ENCODE results near the gene SSBP1. TPM values are rescaled to one million over a fixed set of nuclear protein-coding genes. Genes with fewer than 3 reads are reported as not detected.

Gene SSBP1
- total and polyA plus RNA-seq, 2 of the 8 experiments (the other 6 are each of a cell fraction or from before 2014, with no cell fraction given), result 136 to 254 TPM

GRCh38 chr7:141696348-141696747, 41.8 kb upstream of the SSBP1 start (continued):
- TF ChIP-seq BCL11A (IDR thresholded peaks at IDR 0.05; ENCODE audit: low read depth in 2 of 2, low read length in 2 of 2) (no peak), GABPA (IDR thresholded peaks at IDR 0.05; ENCODE audit: borderline replicate concordance, insufficient read depth, low read length) (no peak), SIRT6 (IDR thresholded peaks at IDR 0.05; ENCODE audit: low read length) (no peak), TAF7 (optimal IDR thresholded peaks at IDR 0.05; ENCODE audit: borderline replicate concordance, low read depth, low read length) (no peak), TEAD4 (IDR thresholded peaks at IDR 0.05; ENCODE audit: low read depth, low read length) (no peak)
